VCaP (cell line): ENCODE results near the gene AKAP13.

Experiments
- H3K27ac ChIP-seq: fragments of 450-650 bp; 2 replicates; pipeline ENCODE4 v1.5.1; 2017
- TF ChIP-seq, protein P1 (sequence below): fragments of 450-650 bp; conservative IDR thresholded peaks from 2 replicates; pipeline ENCODE4 v1.5.1; 2017; ENCODE audit warnings: mild to moderate bottlenecking, moderate library complexity

Gene AKAP13

GRCh38 chr15:85768595-85769168 is 388.3 kb downstream of the AKAP13 start:
- TF ChIP-seq, protein P1, sequence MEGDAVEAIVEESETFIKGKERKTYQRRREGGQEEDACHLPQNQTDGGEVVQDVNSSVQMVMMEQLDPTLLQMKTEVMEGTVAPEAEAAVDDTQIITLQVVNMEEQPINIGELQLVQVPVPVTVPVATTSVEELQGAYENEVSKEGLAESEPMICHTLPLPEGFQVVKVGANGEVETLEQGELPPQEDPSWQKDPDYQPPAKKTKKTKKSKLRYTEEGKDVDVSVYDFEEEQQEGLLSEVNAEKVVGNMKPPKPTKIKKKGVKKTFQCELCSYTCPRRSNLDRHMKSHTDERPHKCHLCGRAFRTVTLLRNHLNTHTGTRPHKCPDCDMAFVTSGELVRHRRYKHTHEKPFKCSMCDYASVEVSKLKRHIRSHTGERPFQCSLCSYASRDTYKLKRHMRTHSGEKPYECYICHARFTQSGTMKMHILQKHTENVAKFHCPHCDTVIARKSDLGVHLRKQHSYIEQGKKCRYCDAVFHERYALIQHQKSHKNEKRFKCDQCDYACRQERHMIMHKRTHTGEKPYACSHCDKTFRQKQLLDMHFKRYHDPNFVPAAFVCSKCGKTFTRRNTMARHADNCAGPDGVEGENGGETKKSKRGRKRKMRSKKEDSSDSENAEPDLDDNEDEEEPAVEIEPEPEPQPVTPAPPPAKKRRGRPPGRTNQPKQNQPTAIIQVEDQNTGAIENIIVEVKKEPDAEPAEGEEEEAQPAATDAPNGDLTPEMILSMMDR, result no peak
- H3K27ac ChIP-seq, result no peak overlapping the region

DNA sequence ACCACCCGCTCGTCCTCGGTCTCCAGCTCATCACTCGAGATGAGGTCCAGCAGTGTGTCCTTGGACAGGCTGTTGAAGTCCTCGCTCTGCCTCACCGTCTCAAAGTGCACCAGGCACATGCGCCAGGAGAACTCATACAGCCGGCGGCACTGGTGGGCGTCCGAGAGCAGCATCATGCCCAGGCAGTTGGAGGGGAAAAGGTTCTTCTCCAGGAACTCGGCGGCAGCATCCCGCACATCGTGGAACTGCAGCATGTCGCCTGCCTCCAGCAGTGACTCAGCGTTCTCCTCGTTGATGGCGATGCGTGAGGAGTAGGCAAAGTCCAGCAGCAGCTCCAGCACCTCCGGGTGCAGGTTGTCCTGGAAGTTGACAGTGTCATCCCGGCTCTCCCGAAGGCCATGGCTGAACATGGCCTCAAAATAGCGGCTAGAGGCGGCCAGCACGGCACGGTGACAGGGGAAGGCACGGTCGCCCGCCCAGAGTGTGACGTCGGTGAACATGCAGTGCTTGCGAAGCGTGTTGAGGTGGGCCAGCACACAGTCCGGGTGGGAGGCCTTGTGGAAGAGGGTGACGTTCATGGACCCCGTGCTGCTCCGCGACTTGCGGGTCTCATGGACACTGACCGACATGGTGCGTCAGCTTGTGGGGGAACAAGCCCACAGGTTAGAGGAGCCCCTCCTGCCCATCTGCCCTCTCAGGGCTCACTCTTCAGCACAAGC is 388.9 kb downstream of the AKAP13 start:
- H3K27ac ChIP-seq, result no peak overlapping the region
- TF ChIP-seq, protein P1, result no peak

GRCh38 chr15:85770096-85771041 is 390.0 kb downstream of the AKAP13 start:
- TF ChIP-seq, protein P1, result no peak

GRCh38 chr15:85771271-85771670 is 390.9 kb downstream of the AKAP13 start:
- H3K27ac ChIP-seq, result no peak overlapping the region
- TF ChIP-seq, protein P1, result no peak

More at GRCh38 chr15:85770096-85771041, 390.0 kb downstream of the AKAP13 start:
- no peak overlapping the region for H3K27ac ChIP-seq

- no peak overlapping the region for H3K27ac ChIP-seq
- TF ChIP-seq, protein P1, result no peak
Observed at GRCh38 chr15:85771781-85772445, 391.5 kb downstream of the AKAP13 start.

GRCh38 chr15:85772668-85773067 is 392.3 kb downstream of the AKAP13 start:
- TF ChIP-seq, protein P1, result no peak

DNA sequence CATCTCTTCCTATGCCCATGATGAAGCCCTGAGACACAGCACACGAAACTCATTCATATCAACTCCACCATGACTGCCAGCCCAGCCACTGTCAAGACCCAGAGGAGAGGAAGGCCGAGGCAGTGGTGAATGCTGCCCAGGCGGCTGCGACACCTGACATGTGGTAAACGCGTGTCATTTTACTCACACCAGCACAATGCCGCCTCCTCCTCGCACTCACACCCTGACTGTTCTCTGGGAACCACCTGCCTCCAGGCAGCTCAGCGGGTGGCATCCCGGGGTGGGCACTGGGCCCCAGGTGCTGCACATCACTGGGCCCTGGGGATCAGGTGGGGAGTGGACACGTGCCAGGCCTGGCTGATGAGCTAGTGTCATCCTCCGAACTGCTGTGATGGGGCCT is 392.8 kb downstream of the AKAP13 start:
- no peak overlapping the region for H3K27ac ChIP-seq
- TF ChIP-seq, protein P1, result no peak

More at GRCh38 chr15:85772668-85773067, 392.3 kb downstream of the AKAP13 start:
- no peak overlapping the region for H3K27ac ChIP-seq
